ENCODE results near the gene ANO6.

DNA sequence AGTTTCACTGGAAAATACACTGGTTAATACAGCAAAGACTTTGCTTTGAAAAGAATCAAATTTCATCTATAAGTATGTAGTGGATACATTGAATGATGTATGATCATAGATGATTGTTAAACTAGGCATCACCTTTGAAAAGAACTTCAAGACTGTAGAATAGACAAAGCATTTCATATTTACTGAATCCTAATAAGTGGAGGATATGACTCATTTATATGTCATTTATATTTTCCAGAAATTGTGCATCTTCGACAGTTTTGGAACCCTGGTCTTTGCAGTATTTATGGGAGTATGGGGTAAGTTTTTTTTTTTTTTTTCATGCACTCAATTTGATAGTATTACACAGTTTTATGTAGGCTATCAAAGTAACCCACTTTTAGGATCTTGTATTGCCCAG is 161.9 kb downstream of the ANO6 start:
- TF ChIP-seq CTCF (IDR thresholded peaks at IDR 0.05) (no peak), POLR2A (IDR thresholded peaks at IDR 0.05) (no peak)
